HG03558 (cell line): ENCODE measurements around the gene ATP2C2.

Experiments used
- ATAC-seq: cut with Tn5 transposase; IDR thresholded peaks from one replicate; pipeline ENCODE4 v1.9.1; 2021; ENCODE audit warnings: moderate number of reproducible peaks; ENCODE audit not compliant: unreplicated experiment; ENCODE audit errors: extremely low read depth

ATP2C2 gene

GRCh38 chr16:84463221-84463620, 94.9 kb downstream of the ATP2C2 start:
- ATAC-seq = no peak

GRCh38 chr16:84464116-84464515, 95.8 kb downstream of the ATP2C2 start:
- no peak for ATAC-seq

- no peak for ATAC-seq
These were observed 96.8 kb downstream of the ATP2C2 start for GRCh38 chr16:84465154-84465553.

GRCh38 chr16:84466692-84467091, 98.4 kb downstream of the ATP2C2 start:
- no peak for ATAC-seq

- no peak for ATAC-seq
These were observed 98.9 kb downstream of the ATP2C2 start for GRCh38 chr16:84467256-84467655.

GRCh38 chr16:84467709-84468108, 99.4 kb downstream of the ATP2C2 start:
- no peak for ATAC-seq

GRCh38 chr16:84471316-84471715, 103.0 kb downstream of the ATP2C2 start:
- ATAC-seq = no peak

- no peak for ATAC-seq
These were observed 103.6 kb downstream of the ATP2C2 start for GRCh38 chr16:84471966-84472365.

GRCh38 chr16:84475643-84476240, 107.4 kb downstream of the ATP2C2 start:
- ATAC-seq = no peak

GRCh38 chr16:84476401-84476800, 108.1 kb downstream of the ATP2C2 start:
- no peak for ATAC-seq

- no peak for ATAC-seq
These were observed 109.3 kb downstream of the ATP2C2 start for GRCh38 chr16:84477661-84478060.

- ATAC-seq = no peak
These were observed 110.0 kb downstream of the ATP2C2 start for GRCh38 chr16:84478172-84478947.

GRCh38 chr16:84479716-84480450, 111.5 kb downstream of the ATP2C2 start:
- no peak for ATAC-seq

GRCh38 chr16:84481051-84481735, 112.9 kb downstream of the ATP2C2 start:
- ATAC-seq = no peak

GRCh38 chr16:84482001-84482891, 113.9 kb downstream of the ATP2C2 start:
- no peak for ATAC-seq

- ATAC-seq = no peak
These were observed 114.9 kb downstream of the ATP2C2 start for GRCh38 chr16:84482951-84483881.

- ATAC-seq = no peak
These were observed 115.7 kb downstream of the ATP2C2 start for GRCh38 chr16:84483882-84484565.

- ATAC-seq = no peak
These were observed 116.4 kb downstream of the ATP2C2 start for GRCh38 chr16:84484579-84485254.
